Left hindlimb (tissue), 1 donor: ENCODE data around the gene SLITRK5.

Experiments used
- DNase-seq: peaks from one replicate; pipeline ENCODE4 v3.0.0-alpha.2; 2018

Gene SLITRK5, protein sequence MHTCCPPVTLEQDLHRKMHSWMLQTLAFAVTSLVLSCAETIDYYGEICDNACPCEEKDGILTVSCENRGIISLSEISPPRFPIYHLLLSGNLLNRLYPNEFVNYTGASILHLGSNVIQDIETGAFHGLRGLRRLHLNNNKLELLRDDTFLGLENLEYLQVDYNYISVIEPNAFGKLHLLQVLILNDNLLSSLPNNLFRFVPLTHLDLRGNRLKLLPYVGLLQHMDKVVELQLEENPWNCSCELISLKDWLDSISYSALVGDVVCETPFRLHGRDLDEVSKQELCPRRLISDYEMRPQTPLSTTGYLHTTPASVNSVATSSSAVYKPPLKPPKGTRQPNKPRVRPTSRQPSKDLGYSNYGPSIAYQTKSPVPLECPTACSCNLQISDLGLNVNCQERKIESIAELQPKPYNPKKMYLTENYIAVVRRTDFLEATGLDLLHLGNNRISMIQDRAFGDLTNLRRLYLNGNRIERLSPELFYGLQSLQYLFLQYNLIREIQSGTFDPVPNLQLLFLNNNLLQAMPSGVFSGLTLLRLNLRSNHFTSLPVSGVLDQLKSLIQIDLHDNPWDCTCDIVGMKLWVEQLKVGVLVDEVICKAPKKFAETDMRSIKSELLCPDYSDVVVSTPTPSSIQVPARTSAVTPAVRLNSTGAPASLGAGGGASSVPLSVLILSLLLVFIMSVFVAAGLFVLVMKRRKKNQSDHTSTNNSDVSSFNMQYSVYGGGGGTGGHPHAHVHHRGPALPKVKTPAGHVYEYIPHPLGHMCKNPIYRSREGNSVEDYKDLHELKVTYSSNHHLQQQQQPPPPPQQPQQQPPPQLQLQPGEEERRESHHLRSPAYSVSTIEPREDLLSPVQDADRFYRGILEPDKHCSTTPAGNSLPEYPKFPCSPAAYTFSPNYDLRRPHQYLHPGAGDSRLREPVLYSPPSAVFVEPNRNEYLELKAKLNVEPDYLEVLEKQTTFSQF

DNA sequence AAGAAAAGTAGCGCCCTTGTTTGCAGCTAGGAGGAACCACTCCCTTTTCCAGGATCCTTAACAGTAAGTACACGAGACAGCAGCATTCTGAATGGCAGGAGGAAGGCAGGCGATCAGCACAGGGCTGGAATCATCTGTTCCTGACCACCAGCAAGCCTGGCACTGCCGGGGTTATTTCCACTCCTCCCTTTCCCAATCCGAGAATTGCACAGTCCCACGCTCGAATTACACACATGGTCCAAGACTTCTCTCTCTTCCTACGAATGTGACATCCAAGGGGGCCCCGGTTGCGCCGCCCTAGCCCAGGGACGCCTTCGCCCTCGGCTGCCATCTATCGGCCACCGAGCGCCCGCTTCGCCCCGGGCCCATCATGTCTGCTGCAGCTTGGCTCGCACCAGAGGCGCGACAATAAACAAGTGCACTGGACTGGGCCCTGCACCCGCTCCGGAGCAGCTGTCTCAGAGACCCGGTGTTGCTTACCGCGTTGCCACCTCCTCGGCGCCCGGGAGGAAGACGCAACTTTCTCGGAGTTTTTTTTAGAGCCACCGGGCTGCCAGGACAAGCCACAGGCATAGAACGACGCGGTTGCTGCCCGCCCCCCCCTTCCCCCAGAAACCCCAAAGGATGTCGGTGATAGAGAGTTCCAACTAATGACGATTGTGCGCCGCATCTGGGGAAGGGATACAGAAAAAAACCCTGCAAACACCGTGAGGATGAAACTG lies at the start of gene SLITRK5:
Gene SLITRK5 (plus strand): TSS at position 341 of the 722 bp plus-strand sequence. CDS start 4,018 bp downstream, outside the sequence.
- peak; percentile 87 for DNase-seq

DNA sequence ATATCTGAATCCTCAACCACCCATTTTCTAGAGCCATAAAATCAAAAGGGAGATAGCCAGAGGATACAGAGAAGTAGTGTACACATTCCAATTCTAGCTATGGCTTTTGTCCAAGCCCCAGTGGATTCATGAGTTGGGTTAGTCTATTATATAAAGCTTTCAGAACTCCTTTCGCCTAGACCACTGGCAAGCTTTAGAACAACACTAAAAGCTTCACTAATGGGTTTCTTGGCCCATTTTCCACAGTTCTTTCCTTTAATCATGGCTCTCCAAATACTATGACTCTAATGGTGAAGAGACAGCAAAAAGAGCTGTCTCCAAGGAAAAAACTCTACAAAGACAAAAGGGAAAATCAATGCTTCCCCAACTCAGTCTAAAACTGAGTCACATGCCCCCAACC lies 48.2 kb upstream of the SLITRK5 start:
- no peak for DNase-seq

DNA sequence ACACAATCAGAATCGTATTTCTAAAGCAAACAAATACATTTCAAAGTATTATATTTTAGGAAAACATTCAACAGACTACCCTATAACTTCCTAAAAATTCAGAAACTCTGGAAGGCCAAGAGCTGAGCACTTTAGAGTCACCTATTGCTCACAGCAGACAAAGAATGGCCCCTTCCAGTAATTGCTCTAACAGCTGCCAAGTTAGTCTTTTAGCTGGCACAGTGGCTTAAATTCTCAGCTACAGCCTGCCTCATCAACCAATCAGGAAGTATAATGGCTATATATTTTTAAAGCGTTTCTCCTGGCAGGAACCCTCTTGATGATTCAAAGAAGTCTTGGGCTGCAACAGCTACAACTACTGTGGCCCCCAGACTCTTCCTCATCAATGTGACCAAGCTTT lies 14.9 kb upstream of the SLITRK5 start:
- no peak for DNase-seq

DNA sequence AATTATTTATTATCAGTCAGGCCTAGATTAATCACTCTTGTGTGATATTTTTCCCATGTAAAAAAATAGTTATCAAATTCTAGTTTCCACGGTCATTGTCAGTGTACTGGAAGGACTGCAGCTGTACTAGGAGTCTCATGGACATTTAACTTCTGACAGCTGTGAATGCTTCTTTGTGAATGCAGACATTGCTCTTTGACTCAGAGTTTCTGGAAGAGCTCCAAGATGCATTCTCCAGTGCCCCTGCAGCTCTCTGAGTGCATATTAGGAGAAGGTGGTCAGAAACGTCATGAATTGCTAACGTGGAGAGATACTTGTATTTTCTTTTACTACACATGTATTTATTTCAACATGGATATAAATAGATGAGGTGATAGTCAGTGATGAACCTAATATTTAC lies 9.7 kb upstream of the SLITRK5 start:
- DNase-seq, result no peak

DNA sequence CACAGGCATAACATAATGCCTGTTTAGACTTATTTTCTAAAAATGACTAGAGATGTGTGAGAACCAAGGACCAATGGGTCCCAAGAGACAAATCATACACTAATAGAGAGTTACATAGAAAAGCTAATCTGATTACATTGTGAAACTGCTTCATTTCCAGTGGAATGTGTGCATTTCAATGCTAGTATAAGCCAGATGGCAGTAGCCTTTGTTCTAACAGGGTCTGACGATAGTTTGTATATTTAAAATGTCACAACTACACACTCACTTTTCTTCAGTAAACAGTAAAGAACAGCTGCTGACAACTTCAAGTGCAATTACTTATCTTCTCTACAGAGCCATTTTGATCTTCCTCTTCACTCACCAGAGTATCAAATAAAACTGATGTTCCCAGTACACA lies 4.3 kb upstream of the SLITRK5 start:
- no peak for DNase-seq

DNA sequence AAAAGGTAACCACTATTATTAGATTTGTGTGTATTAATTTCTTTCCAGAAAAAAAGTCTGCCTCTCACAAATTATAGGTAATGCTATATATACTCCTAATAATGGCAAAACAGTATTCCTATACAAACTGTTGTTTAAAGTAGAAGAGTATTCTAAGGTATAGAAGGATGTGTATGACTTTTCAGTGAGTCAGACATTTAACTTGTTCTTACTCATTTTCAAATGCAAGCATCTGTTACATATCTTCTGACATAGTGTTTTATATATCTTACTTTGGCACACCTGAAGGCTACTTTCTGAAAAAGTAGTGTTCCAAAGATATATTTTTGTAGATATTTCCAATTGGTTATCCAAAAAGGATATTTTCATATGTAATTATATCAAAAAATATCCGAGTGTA lies 3.5 kb upstream of the SLITRK5 start:
- no peak for DNase-seq

DNA sequence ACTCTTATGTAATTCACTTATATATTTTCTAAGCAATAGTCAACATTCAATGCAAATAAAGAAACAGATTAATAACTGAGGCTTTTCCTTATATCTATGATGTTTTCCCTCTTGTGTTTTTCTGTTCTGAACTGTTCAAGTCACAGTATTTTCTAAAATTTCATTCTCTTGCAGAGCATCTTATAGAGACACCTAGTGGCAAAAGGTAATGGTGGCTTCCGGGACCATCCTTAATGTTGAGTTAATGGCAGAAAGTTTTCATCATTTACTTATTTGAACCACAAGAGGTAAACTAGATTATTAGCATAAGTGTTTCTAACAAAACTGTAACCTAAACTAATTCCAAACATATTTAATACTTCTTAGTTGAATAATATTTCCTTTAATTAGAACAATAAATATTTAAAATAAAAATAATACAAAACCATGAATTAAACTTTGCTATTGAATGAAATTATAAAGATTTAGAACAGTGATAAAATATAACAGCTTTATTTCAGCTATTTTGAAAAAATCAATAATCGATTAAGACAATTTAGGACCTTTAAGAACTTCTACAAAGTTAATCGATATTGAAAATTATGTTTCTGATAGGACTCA lies 1.7 kb upstream of the SLITRK5 start:
- no peak for DNase-seq

DNA sequence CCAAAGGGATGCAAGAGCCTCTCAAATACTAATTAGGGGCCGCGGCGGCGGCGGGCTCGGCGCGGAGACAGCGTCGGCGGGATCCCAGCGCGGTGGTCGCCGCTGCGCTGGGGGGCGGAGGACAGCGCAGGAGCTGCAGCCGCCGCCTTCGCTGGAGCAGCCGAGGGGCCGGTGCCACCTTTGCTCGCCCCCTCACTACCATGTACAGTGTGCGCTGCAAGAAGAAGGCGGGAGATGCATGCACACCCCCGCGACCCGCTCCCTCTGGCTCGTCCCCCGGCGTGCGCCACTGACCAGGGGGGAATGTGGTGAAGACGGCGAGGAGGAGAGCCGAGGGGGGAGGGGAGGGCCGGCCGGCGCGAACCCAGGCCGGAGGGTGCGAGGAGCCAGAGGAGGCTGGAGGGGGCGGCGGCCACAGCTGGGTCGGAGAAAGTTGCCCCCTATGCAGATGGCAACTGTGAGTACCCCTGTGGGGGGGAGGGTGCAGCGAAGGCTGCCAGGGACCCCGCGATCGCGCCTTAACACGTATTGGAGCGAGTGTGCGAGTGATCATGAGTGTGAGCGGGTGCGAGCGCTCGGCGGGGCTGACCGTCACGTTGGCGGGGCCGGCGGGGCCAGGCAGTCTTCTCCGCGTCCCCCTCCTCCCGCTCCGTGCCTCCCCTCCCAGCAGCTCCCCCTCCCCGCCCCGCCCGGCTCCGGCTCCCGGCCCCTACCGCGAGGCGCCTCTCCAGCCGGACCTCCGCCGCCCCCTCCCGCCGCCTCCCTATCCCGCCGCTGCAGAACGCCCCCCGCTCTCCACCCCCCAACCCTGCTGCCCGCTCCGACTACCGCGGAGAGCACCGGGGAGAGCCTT lies 808 bp downstream of the SLITRK5 start:
- DNase-seq, result peak; percentile 58

DNA sequence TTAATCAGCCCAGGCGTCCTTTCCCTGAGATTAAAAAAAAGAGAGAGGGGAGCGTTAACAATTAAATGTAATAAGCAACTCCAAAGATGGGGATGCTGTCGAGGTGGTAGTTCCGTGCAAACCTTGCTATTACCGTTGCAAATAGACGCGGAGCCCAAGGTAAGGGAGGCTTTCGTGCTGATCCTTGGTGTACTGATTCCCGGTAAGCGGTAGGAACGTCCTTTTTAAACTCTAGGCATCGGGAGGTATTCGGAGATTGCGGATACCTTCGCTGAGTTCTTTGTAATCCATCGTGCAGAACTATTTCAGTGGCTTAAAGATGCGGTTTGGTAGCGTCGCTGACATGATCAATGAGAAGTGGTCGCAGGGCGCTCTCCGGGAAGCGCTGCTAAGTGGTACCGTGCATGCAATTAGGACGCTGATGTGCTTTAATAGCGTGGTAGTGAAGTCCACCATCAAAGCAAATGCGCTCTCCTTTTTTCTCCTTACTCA lies 3.1 kb downstream of the SLITRK5 start:
- no peak for DNase-seq

DNA sequence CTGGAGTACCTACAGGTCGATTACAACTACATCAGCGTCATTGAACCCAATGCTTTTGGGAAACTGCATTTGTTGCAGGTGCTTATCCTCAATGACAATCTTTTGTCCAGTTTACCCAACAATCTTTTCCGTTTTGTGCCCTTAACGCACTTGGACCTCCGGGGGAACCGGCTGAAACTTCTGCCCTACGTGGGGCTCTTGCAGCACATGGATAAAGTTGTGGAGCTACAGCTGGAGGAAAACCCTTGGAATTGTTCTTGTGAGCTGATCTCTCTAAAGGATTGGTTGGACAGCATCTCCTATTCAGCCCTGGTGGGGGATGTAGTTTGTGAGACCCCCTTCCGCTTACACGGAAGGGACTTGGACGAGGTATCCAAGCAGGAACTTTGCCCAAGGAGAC lies 4.7 kb downstream of the SLITRK5 start:
- no peak for DNase-seq

DNA sequence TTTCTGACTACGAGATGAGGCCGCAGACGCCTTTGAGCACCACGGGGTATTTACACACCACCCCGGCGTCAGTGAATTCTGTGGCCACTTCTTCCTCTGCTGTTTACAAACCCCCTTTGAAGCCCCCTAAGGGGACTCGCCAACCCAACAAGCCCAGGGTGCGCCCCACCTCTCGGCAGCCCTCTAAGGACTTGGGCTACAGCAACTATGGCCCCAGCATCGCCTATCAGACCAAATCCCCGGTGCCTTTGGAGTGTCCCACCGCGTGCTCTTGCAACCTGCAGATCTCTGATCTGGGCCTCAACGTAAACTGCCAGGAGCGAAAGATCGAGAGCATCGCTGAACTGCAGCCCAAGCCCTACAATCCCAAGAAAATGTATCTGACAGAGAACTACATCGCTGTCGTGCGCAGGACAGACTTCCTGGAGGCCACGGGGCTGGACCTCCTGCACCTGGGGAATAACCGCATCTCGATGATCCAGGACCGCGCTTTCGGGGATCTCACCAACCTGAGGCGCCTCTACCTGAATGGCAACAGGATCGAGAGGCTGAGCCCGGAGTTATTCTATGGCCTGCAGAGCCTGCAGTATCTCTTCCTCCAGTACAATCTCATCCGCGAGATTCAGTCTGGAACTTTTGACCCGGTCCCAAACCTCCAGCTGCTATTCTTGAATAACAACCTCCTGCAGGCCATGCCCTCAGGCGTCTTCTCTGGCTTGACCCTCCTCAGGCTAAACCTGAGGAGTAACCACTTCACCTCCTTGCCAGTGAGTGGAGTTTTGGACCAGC lies 5.3 kb downstream of the SLITRK5 start:
- DNase-seq, result no peak

DNA sequence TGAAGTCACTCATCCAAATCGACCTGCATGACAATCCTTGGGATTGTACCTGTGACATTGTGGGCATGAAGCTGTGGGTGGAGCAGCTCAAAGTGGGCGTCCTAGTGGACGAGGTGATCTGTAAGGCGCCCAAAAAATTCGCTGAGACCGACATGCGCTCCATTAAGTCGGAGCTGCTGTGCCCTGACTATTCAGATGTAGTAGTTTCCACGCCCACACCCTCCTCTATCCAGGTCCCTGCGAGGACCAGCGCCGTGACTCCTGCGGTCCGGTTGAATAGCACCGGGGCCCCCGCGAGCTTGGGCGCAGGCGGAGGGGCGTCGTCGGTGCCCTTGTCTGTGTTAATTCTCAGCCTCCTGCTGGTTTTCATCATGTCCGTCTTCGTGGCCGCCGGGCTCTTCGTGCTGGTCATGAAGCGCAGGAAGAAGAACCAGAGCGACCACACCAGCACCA lies 5.9 kb downstream of the SLITRK5 start:
- no peak for DNase-seq

DNA sequence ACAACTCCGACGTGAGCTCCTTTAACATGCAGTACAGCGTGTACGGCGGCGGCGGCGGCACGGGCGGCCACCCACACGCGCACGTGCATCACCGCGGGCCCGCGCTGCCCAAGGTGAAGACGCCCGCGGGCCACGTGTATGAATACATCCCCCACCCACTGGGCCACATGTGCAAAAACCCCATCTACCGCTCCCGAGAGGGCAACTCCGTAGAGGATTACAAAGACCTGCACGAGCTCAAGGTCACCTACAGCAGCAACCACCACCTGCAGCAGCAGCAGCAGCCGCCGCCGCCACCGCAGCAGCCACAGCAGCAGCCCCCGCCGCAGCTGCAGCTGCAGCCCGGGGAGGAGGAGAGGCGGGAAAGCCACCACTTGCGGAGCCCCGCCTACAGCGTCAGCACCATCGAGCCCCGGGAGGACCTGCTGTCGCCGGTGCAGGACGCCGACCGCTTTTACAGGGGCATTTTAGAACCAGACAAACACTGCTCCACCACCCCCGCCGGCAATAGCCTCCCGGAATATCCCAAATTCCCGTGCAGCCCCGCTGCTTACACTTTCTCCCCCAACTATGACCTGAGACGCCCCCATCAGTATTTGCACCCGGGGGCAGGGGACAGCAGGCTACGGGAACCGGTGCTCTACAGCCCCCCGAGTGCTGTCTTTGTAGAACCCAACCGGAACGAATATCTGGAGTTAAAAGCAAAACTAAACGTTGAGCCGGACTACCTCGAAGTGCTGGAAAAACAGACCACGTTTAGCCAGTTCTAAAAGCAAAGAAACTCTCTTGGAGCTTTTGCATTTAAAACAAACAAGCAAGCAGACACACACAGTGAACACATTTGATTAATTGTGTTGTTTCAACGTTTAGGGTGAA lies 6.6 kb downstream of the SLITRK5 start:
- peak; percentile 36 for DNase-seq

DNA sequence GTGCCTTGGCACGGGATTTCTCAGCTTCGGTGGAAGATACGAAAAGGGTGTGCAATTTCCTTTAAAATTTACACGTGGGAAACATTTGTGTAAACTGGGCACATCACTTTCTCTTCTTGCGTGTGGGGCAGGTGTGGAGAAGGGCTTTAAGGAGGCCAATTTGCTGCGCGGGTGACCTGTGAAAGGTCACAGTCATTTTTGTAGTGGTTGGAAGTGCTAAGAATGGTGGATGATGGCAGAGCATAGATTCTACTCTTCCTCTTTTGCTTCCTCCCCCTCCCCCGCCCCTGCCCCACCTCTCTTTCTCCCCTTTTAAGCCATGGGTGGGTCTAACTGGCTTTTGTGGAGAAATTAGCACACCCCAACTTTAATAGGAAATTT lies 7.2 kb downstream of the SLITRK5 start:
- DNase-seq, result no peak

DNA sequence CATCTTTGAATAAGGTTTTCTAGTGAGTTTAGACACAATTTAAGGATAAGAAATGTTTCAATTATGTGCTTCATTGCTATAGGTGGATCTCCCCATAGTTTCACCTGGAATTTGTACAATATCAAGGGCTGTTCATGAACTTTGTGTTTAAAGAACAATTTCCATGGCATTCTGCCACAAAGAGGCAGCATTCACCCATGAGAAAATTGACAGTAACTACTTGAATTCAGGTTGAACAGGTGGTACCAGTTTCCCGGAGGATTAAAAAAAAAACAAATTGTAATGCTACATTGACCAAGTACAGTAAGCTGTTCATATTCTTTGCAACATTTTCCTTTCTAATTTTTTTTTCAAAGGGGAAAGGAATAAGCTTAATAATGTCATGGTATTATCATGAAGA lies 9.1 kb downstream of the SLITRK5 start:
- DNase-seq, result no peak

DNA sequence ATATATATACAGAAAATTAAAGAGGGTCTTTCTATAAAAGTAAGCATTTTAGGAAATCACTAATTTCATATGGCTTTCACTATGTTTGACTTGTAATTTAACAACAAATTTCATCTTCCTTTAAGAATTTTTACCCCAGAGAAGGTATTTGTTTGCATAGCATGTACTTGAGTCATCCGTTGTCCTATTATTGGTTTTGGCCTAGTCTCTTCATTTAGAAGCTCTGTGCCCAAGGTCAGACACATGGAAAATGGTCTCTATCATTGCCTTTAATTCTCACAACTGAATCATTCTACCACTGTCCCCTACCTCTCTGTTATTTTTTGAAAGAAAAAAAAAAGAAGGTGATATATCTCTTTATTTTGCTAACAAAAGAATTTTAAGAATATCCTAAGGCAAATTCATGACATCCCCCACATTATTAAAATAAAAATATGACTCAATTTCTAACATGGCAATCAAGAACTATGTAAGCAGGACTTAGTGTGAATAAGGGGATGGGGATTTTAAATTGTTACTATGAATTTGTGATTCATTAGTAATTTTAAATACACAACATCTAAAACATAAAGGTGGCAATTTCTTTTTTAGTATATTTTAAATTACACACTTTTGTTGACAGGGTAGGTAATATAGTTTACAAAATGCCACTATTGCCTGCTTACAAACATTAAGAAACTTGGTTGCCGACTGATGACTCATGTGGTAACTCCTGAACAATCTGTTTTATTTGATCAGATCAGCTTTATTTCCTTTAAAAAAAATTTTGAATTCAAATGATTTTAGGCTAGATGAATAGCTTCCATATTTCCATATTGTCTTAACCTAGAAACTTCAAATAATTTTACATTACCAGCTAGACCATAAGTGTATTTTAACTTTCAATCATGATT lies 13.9 kb downstream of the SLITRK5 start:
- no peak for DNase-seq

DNA sequence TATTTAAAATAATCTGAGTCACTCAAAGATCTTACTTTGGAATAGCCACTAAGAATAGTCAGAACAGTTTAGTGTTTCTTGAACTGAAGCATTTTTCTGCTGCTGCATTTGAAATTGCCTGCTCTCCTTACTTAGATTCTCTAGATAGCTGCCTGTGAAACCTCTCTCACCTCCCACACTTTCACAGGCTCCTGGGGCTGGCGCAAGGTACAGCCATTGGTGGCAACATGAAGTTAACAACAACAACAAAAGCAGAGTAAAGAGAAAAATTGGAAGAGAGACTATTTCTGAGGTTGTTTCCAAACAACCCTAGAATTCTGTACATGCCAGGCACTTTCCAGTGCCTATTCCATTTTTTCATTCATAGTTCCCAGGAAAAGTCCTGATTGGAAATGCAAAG lies 25.3 kb downstream of the SLITRK5 start:
- DNase-seq, result no peak

DNA sequence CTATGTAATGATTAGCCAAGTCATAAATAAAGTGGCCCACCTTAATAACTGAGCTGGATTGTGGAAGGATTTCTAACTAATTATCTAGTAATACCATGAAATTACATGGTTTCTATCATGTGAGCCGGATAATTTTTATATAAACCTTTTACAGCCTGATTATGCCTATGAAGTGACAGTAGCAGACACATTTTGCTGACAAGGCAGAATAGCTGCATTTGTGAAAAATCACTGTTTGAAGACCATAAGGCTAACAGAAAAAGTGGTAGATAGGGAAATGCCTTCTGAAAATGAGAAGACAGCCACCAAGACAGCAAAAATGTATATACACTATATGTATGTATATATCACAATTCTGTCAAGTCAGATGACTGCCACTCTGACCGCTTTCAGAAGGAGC lies 27.1 kb downstream of the SLITRK5 start:
- no peak for DNase-seq

DNA sequence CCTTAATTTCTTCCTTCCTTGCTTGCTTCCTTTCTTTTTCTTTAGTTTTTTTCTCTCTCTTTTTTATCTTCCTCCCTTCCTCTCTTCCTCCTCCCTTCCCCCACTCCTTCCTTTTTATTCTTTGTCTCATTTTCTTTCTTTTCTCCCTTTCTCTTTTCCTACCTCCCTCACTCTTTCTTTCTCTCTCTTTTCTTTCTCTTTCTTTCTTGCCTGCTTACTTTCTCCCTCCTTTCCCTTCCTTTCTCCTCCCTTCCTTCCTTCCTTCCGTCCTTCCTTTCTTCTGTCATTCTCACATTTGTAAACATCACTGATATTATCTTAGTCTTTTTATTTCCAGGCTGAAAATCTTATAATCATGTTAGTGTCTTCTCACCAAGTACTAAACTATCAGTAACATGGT lies 38.8 kb downstream of the SLITRK5 start:
- no peak for DNase-seq
